RWPE1 (cell line): Measurements from ENCODE around the gene TEX261.

Experiments used
- CTCF ChIA-PET: fragments of 350-600 bp; sonication (Branson Sonifier 250); formaldehyde crosslinking; extraction: SDS; loops from one replicate; lab custom pipeline; 2021; lab: Yijun Ruan, JAX
- POLR2A ChIA-PET: fragments of 400-600 bp; formaldehyde crosslinking; extraction: SDS; loops from one replicate; lab custom pipeline; 2020; ENCODE audit warnings: antibody characterized with exemption; ENCODE audit not compliant: low non-redundant PET; lab: Yijun Ruan, JAX
- DNase-seq: peaks from one replicate; pipeline ENCODE4 v3.0.0; 2012; ENCODE audit warnings: low spot score
- H3K27ac ChIP-seq: fragments of 450-650 bp; 2 replicates; pipeline ENCODE4 v1.5.1; 2017
- CTCF ChIP-seq: fragments of 450-650 bp; conservative IDR thresholded peaks from 2 replicates; pipeline ENCODE4 v1.5.1; 2017; ENCODE audit warnings: low read depth, mild to moderate bottlenecking

The TEX261 gene

GRCh38 chr2:70977605-70978205 is 17.0 kb downstream of the TEX261 start:
- CTCF ChIA-PET, result interaction anchor here (0.7 to 2.8 kb wide), 3 partner anchors 13 to 106 kb away, joined by 3 to 18 read pairs (median 3); no protein-coding TSS in a partner anchor
- TF ChIP-seq CTCF, result peak; percentile 52; the same call in 1 of the 2 replicates
- POLR2A ChIA-PET, result no interaction called here
- peak overlapping the region; percentile 80 for H3K27ac ChIP-seq
- DNase-seq, result peak; percentile 34

GRCh38 chr2:70975237-70975636 is 19.4 kb downstream of the TEX261 start:
- H3K27ac ChIP-seq, result no peak overlapping the region
- no peak for TF ChIP-seq CTCF
- CTCF ChIA-PET, result no interaction called here
- DNase-seq, result no peak
- POLR2A ChIA-PET, result no interaction called here

GRCh38 chr2:70974592-70974991 is 20.1 kb downstream of the TEX261 start:
- POLR2A ChIA-PET, result no interaction called here
- TF ChIP-seq CTCF, result no peak
- DNase-seq, result no peak
- no peak overlapping the region for H3K27ac ChIP-seq
- CTCF ChIA-PET, result no interaction called here

- CTCF ChIA-PET, result interaction anchor here (0.7 to 1.2 kb wide), 2 partner anchors 34 to 91 kb away, joined by 3 read pairs; no protein-coding TSS in a partner anchor
Measured at GRCh38 chr2:70967189-70967588, 27.5 kb downstream of the TEX261 start.

DNA sequence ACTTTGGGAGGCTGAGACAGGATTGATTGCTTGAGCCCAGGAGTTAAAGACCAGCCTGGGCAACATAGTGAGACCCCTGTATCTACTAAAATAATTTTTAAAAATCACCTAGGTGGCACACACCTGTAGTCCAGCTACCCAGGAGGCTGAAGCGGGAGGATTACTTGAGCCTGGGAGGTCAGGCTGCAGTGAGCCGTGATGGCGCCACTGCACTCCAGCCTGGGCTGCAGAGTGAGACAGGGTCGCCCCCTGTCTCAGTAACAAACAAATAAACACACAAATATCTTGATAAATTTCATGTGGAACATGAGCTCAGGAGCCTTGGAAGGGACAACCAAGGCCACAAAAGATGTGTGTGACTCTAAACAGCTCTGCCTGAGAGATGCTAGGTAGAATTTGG is 28.0 kb downstream of the TEX261 start:
- ChIA-PET POLR2A (no interaction called here), CTCF (interaction anchor here (0.6 to 1.2 kb wide), 2 partner anchors 19 to 35 kb away, joined by 3 read pairs; no protein-coding TSS in a partner anchor)
- TF ChIP-seq CTCF, result no peak
- no peak overlapping the region for H3K27ac ChIP-seq
- DNase-seq, result no peak

More at GRCh38 chr2:70967189-70967588, 27.5 kb downstream of the TEX261 start:
- POLR2A ChIA-PET, result no interaction called here
- TF ChIP-seq CTCF, result no peak
- no peak for DNase-seq
- no peak overlapping the region for H3K27ac ChIP-seq

- no peak overlapping the region for H3K27ac ChIP-seq
- DNase-seq, result no peak
- no peak for TF ChIP-seq CTCF
- POLR2A ChIA-PET, result no interaction called here
- CTCF ChIA-PET, result interaction anchor here (0.6 to 2.0 kb wide), 8 partner anchors 12 to 975 kb away, joined by 3 to 18 read pairs (median 4); partner anchors contain the start of gene ANKRD53
Measured at GRCh38 chr2:70965506-70965905, 29.2 kb downstream of the TEX261 start.
